Renal pelvis (tissue), 4 donors: ENCODE data around the gene DIPK1A. TPM values are rescaled to one million over a fixed set of nuclear protein-coding genes. Genes with fewer than 3 reads are reported as not detected.

Source experiments
- DNase-seq: peaks from one replicate; pipeline ENCODE4 v3.0.0-alpha.2; 2013
- polyA plus RNA-seq, 3 donors: library from polyadenylated mRNA; unstranded; fragments of 120-200 nt; gene quantifications; one replicate each; pipeline ENCODE4 v1.2.1, GENCODE V29; 2013; ENCODE audit not compliant: insufficient read length in 3 of 3

DIPK1A gene
- polyA plus RNA-seq, 3 donors = 6.7 to 8.9 (median 7.7) TPM

- no peak for DNase-seq
Observed at GRCh38 chr1:92881391-92881790, 79.9 kb downstream of the DIPK1A start.

GRCh38 chr1:92879316-92879968, 81.8 kb downstream of the DIPK1A start:
- DNase-seq = no peak

GRCh38 chr1:92877792-92878191, 83.5 kb downstream of the DIPK1A start:
- no peak for DNase-seq

- no peak for DNase-seq
Observed at GRCh38 chr1:92877081-92877711, 84.1 kb downstream of the DIPK1A start.

GRCh38 chr1:92876351-92876750, 84.9 kb downstream of the DIPK1A start:
- DNase-seq = no peak

GRCh38 chr1:92874987-92875386, 86.3 kb downstream of the DIPK1A start:
- DNase-seq = no peak

- no peak for DNase-seq
Observed at GRCh38 chr1:92872719-92873118, 88.5 kb downstream of the DIPK1A start.

GRCh38 chr1:92870591-92870990, 90.7 kb downstream of the DIPK1A start:
- DNase-seq = no peak

- no peak for DNase-seq
Observed at GRCh38 chr1:92864131-92864530, 97.1 kb downstream of the DIPK1A start.

- no peak for DNase-seq
Observed at GRCh38 chr1:92862605-92863004, 98.7 kb downstream of the DIPK1A start.

GRCh38 chr1:92859400-92860039, 101.7 kb downstream of the DIPK1A start:
- DNase-seq = peak; percentile 12

GRCh38 chr1:92858564-92859399, 102.5 kb downstream of the DIPK1A start:
- peak; percentile 84 for DNase-seq

- DNase-seq = no peak
Observed at GRCh38 chr1:92857817-92858216, 103.4 kb downstream of the DIPK1A start.

GRCh38 chr1:92855236-92855635, 106.0 kb downstream of the DIPK1A start:
- no peak for DNase-seq

- DNase-seq = no peak
Observed at GRCh38 chr1:92854101-92854785, 107.0 kb downstream of the DIPK1A start.

- DNase-seq = no peak
Observed at GRCh38 chr1:92853299-92853698, 108.0 kb downstream of the DIPK1A start.

GRCh38 chr1:92851729-92852128, 109.5 kb downstream of the DIPK1A start:
- DNase-seq = no peak

GRCh38 chr1:92850019-92850418, 111.2 kb downstream of the DIPK1A start:
- DNase-seq = no peak

GRCh38 chr1:92848201-92848600, 113.1 kb downstream of the DIPK1A start:
- DNase-seq = no peak

- no peak for DNase-seq
Observed at GRCh38 chr1:92845908-92846307, 115.4 kb downstream of the DIPK1A start.

- DNase-seq = no peak
Observed at GRCh38 chr1:92844439-92844838, 116.8 kb downstream of the DIPK1A start.
